HEK293 (cell line): ENCODE results near the gene MAU2.

Source experiments
- CTCF ChIA-PET: fragments of 350-600 bp; formaldehyde crosslinking; extraction: SDS; loops from one replicate; lab custom pipeline; 2021; ENCODE audit warnings: antibody characterized with exemption; lab: Yijun Ruan, JAX
- POLR2A ChIA-PET: fragments of 300-600 bp; formaldehyde crosslinking; extraction: SDS; loops from one replicate; lab custom pipeline; 2020; ENCODE audit warnings: antibody characterized with exemption, inconsistent platforms; lab: Yijun Ruan, JAX
- H3K27ac ChIP-seq: fragments of 200-500 bp; sonication (Bioruptor generic); 2 replicates; pipeline ENCODE4 v1.5.1; 2014; ENCODE audit warnings: low read depth, low read length, control low read depth, inconsistent platforms; ENCODE audit errors: extremely low read depth
- H3K36me3 ChIP-seq, 2 experiments: fragments of 200-500 bp in 1 of 2; sonication (Bioruptor generic) in 1 of 2; 1 replicate in 1 of 2; 2 replicates in 1 of 2; pipeline ENCODE4 v1.5.1; 2014 to 2017; ENCODE audit warnings: inconsistent platforms in 2 of 2, low read length in 2 of 2; ENCODE audit not compliant: control insufficient read depth in 2 of 2, insufficient read depth in 1 of 2
- H3K4me1 ChIP-seq: fragments of 200-500 bp; sonication (Bioruptor generic); 2 replicates; pipeline ENCODE4 v1.5.1; 2014; ENCODE audit warnings: mild to moderate bottlenecking, low read length, inconsistent platforms; ENCODE audit not compliant: control insufficient read depth, insufficient read depth
- H3K4me3 ChIP-seq: 2 replicates; pipeline ENCODE4 v1.5.1; 2011; ENCODE audit warnings: low read depth, mild to moderate bottlenecking, control low read depth, low read length, moderate library complexity
- H3K9me3 ChIP-seq: fragments of 200-500 bp; sonication (Bioruptor generic); 2 replicates; pipeline ENCODE4 v1.5.1; 2014; ENCODE audit warnings: low read depth, low read length, inconsistent platforms; ENCODE audit not compliant: control insufficient read depth, insufficient read depth
- CTCF ChIP-seq: fragments of 450-650 bp; formaldehyde crosslinking; IDR thresholded peaks from 2 replicates; pipeline ENCODE4 v1.5.1; 2016; ENCODE audit warnings: missing biosample characterization, missing genetic modification characterization
- FEZF1 ChIP-seq: fragments of 450-650 bp; formaldehyde crosslinking; IDR thresholded peaks from 2 replicates; pipeline ENCODE4 v1.5.1; 2016; ENCODE audit warnings: missing biosample characterization, missing genetic modification characterization
- KLF8 ChIP-seq: fragments of 450-650 bp; formaldehyde crosslinking; IDR thresholded peaks from 2 replicates; pipeline ENCODE4 v1.5.1; 2016; ENCODE audit warnings: missing biosample characterization, missing genetic modification characterization
- KLF9 ChIP-seq: fragments of 450-650 bp; formaldehyde crosslinking; IDR thresholded peaks from 2 replicates; pipeline ENCODE4 v1.5.1; 2016; ENCODE audit warnings: missing biosample characterization, missing genetic modification characterization, low read depth
- PBX3 ChIP-seq: sonication (generic); formaldehyde crosslinking; IDR thresholded peaks from 2 replicates; pipeline ENCODE4 v1.8.1; 2022; ENCODE audit warnings: mild to moderate bottlenecking, moderate library complexity, missing genetic modification reagents
- REPIN1 ChIP-seq: fragments of 450-650 bp; formaldehyde crosslinking; IDR thresholded peaks from 2 replicates; pipeline ENCODE4 v1.5.1; 2017; ENCODE audit warnings: missing biosample characterization, missing genetic modification characterization, low read depth
- SETDB1 ChIP-seq: IDR thresholded peaks from one replicate; pipeline ENCODE4 v1.6.1; 2017; ENCODE audit warnings: mild to moderate bottlenecking, low read length, moderate library complexity, mixed read lengths; ENCODE audit not compliant: insufficient read length
- ZBTB17 ChIP-seq: fragments of 450-650 bp; formaldehyde crosslinking; IDR thresholded peaks from 2 replicates; pipeline ENCODE4 v1.5.1; 2016; ENCODE audit warnings: missing biosample characterization, missing genetic modification characterization
- ZBTB26 ChIP-seq: fragments of 450-650 bp; formaldehyde crosslinking; optimal IDR thresholded peaks from 2 replicates; pipeline ENCODE3; 2016; ENCODE audit warnings: missing biosample characterization, mild to moderate bottlenecking, missing genetic modification characterization
- ZBTB48 ChIP-seq: fragments of 450-650 bp; formaldehyde crosslinking; IDR thresholded peaks from 2 replicates; pipeline ENCODE4 v1.5.1; 2016; ENCODE audit warnings: missing biosample characterization, missing genetic modification characterization
- ZNF24 ChIP-seq: fragments of 450-650 bp; formaldehyde crosslinking; IDR thresholded peaks from 2 replicates; pipeline ENCODE4 v1.5.1; 2016; ENCODE audit warnings: missing biosample characterization, missing genetic modification characterization
- ZNF26 ChIP-seq: fragments of 450-650 bp; formaldehyde crosslinking; IDR thresholded peaks from 2 replicates; pipeline ENCODE4 v1.5.1; 2016; ENCODE audit warnings: missing biosample characterization, missing genetic modification characterization
- ZNF521 ChIP-seq: fragments of 450-650 bp; formaldehyde crosslinking; IDR thresholded peaks from 2 replicates; pipeline ENCODE4 v1.5.1; 2017; ENCODE audit warnings: missing biosample characterization, mild to moderate bottlenecking, missing genetic modification characterization
- ZNF623 ChIP-seq: fragments of 450-650 bp; formaldehyde crosslinking; IDR thresholded peaks from 2 replicates; pipeline ENCODE4 v1.5.1; 2016; ENCODE audit warnings: missing biosample characterization, missing genetic modification characterization
- ZNF645 ChIP-seq: fragments of 450-650 bp; formaldehyde crosslinking; IDR thresholded peaks from 2 replicates; pipeline ENCODE4; 2016; ENCODE audit warnings: missing biosample characterization, missing genetic modification characterization
- ZNF658 ChIP-seq: fragments of 450-650 bp; formaldehyde crosslinking; IDR thresholded peaks from 2 replicates; pipeline ENCODE4; 2016; ENCODE audit warnings: missing biosample characterization, missing genetic modification characterization
- TF ChIP-seq, protein P1 (sequence below): fragments of 450-650 bp; formaldehyde crosslinking; IDR thresholded peaks from 2 replicates; pipeline ENCODE4 v1.5.1; 2016; ENCODE audit warnings: missing biosample characterization, missing genetic modification characterization, borderline replicate concordance
- TF ChIP-seq, protein P2 (sequence below): fragments of 450-650 bp; formaldehyde crosslinking; IDR thresholded peaks from 2 replicates; pipeline ENCODE4 v1.5.1; 2016; ENCODE audit warnings: missing biosample characterization, missing genetic modification characterization

The MAU2 gene

DNA sequence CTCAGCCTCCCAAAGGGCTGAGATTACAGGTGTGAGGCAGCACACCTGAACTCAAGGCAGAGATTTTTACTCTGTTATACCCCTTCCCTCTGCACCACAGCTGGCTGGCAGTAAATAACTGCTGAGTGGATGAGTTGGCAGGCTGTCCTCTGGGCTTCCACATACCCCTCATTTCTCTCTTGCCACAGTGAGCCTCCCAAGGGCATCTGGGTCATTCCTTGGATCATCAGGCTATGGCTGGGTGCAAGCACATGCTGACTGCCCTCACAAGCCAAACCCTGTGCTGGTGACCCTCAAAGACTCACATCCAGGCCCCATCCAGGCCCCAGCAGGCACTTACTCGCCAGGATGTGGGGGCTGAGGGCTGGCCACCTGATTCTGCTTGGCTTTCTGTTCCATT is 4.5 kb upstream of the MAU2 start:
- Histone ChIP-seq H3K9me3 (no peaks in the 10 kb centered on the region), H3K4me3 (no peak overlapping the region), H3K27ac (no peak overlapping the region)
- CTCF ChIA-PET: interaction anchor here (1.1 kb wide), 2 partner anchors 10 to 12 kb away, joined by 3 read pairs; no protein-coding TSS in a partner anchor
- TF ChIP-seq ZNF645 (no peak), REPIN1 (tag by site-specific recombination) (no peak), FEZF1 (tag by site-specific recombination) (no peak), ZNF623 (tag by site-specific recombination) (no peak), KLF8 (tag by site-specific recombination) (no peak), KLF9 (tag by site-specific recombination) (no peak)
- TF ChIP-seq, protein P1, sequence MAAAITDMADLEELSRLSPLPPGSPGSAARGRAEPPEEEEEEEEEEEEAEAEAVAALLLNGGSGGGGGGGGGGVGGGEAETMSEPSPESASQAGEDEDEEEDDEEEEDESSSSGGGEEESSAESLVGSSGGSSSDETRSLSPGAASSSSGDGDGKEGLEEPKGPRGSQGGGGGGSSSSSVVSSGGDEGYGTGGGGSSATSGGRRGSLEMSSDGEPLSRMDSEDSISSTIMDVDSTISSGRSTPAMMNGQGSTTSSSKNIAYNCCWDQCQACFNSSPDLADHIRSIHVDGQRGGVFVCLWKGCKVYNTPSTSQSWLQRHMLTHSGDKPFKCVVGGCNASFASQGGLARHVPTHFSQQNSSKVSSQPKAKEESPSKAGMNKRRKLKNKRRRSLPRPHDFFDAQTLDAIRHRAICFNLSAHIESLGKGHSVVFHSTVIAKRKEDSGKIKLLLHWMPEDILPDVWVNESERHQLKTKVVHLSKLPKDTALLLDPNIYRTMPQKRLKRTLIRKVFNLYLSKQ: no peak
- TF ChIP-seq, all 188 proteins: peak for 0
- POLR2A ChIA-PET: interaction anchor here (0.6 kb wide), 1 partner anchor 63 kb away, joined by 3 read pairs; no protein-coding TSS in a partner anchor
- H3K4me1 ChIP-seq: peaks cover 3% of the 10 kb centered on the region; the same call in 1 of the 2 replicates
- peaks cover 42 to 50% of the 10 kb centered on the region in 2 experiments for H3K36me3 ChIP-seq

DNA sequence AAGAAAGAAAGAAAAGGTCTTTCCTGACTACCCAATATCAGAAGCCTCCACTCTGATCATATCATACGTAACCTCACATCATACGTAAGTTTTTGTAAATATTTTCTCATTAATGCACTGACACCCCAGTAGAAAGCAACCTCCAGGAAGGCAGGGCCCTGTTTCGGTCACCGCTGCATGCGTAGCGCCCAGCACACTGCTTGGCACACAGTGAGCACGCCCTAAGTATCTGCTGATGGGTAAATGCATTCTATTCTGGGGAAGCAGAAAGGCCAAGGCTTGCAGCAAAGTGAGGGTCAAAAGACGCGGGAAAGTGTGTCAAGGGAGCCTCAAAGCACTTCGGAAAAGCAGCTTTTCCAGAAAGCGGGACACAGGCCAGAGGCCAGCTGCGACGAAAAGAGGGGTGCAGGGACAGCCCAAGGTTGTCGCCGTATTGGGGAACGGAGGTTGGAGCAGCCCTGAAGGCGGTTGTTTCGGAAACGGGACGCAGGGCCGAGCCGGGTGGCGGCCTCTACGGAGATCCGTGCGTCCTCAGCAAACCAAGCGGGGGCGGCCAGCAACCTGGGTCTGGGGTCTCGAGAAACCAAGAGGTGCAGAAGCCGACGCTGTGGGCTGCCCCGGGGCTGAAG is 783 bp upstream of the MAU2 start:
- Histone ChIP-seq H3K27ac (peak overlapping the region; percentile 90), H3K4me3 (peak overlapping the region; percentile 100), H3K4me1 (peaks cover 3% of the 10 kb centered on the region; the same call in 1 of the 2 replicates), H3K9me3 (no peaks in the 10 kb centered on the region), H3K36me3 (peaks cover 23 to 39% of the 10 kb centered on the region in 2 experiments)
- ChIA-PET CTCF (no interaction called here), POLR2A (no interaction called here)
- TF ChIP-seq ZNF658 (tag by site-specific recombination): no peak
- TF ChIP-seq ZBTB48 (tag by site-specific recombination): peak; percentile 50; the same call in 1 of the 2 replicates
- no peak for TF ChIP-seq ZNF24

- ChIA-PET CTCF (interaction anchor here (0.7 to 1.5 kb wide), 5 partner anchors 10 to 184 kb away, joined by 3 to 6 read pairs (median 3); partner anchors contain the start of genes BORCS8 and RFXANK), POLR2A (interaction anchor here (0.6 kb wide), 1 partner anchor 102 kb away, joined by 3 read pairs; no protein-coding TSS in a partner anchor)
- Histone ChIP-seq H3K9me3 (no peaks in the 10 kb centered on the region), H3K4me3 (peak overlapping the region; percentile 100), H3K36me3 (peaks cover 30 to 39% of the 10 kb centered on the region in 2 experiments), H3K27ac (peak overlapping the region; percentile 90), H3K4me1 (peaks cover 3% of the 10 kb centered on the region; the same call in 1 of the 2 replicates)
- no peak for TF ChIP-seq ZNF521 (tag by site-specific recombination)
- TF ChIP-seq ZBTB17 (tag by site-specific recombination): no peak
- no peak for TF ChIP-seq ZBTB26 (tag by site-specific recombination)
- TF ChIP-seq, protein P2, sequence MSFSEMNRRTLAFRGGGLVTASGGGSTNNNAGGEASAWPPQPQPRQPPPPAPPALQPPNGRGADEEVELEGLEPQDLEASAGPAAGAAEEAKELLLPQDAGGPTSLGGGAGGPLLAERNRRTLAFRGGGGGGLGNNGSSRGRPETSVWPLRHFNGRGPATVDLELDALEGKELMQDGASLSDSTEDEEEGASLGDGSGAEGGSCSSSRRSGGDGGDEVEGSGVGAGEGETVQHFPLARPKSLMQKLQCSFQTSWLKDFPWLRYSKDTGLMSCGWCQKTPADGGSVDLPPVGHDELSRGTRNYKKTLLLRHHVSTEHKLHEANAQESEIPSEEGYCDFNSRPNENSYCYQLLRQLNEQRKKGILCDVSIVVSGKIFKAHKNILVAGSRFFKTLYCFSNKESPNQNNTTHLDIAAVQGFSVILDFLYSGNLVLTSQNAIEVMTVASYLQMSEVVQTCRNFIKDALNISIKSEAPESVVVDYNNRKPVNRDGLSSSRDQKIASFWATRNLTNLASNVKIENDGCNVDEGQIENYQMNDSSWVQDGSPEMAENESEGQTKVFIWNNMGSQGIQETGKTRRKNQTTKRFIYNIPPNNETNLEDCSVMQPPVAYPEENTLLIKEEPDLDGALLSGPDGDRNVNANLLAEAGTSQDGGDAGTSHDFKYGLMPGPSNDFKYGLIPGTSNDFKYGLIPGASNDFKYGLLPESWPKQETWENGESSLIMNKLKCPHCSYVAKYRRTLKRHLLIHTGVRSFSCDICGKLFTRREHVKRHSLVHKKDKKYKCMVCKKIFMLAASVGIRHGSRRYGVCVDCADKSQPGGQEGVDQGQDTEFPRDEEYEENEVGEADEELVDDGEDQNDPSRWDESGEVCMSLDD: peak; percentile 21; the same call in 1 of the 2 replicates
- TF ChIP-seq CTCF (tag by site-specific recombination): no peak
- 0 out of 2 replicates have a peak, but pooled peaks have one; percentile 26 for TF ChIP-seq PBX3 (CRISPR knock-in tag)
- no peak for TF ChIP-seq SETDB1
- no peak for TF ChIP-seq ZNF26
Observed at GRCh38 chr19:19321141-19321577, 530 bp downstream of the MAU2 start.
